Upper lobe of left lung (tissue), 4 donors: ENCODE results near the gene PDXDC1.
"Not testable (repeated sequence)": the region's sequence is repeated elsewhere in the genome, so short reads cannot be mapped to it uniquely, and the experiment has no call there.

Experiments
- EP300 ChIP-seq, 4 donors: sonication (generic); formaldehyde crosslinking; IDR thresholded peaks; one replicate each; pipeline ENCODE4 v1.5.1; 2017; ENCODE audit warnings: antibody characterized with exemption in 4 of 4, control low read depth in 2 of 4
- POLR2A ChIP-seq, 4 donors: fragments of 450-650 bp; IDR thresholded peaks; one replicate each; pipeline ENCODE4 v1.5.1; 2016 to 2017; ENCODE audit warnings: antibody characterized with exemption in 4 of 4, mild to moderate bottlenecking in 2 of 4
- POLR2AphosphoS5 ChIP-seq, 2 donors: sonication (generic); formaldehyde crosslinking; IDR thresholded peaks; one replicate each; pipeline ENCODE4 v1.5.1; 2017; ENCODE audit warnings: antibody characterized with exemption in 2 of 2
- TF ChIP-seq, protein P1 (sequence below), 6 experiments: fragments of 450-650 bp in 4 of 6; fragments of 200-600 bp in 2 of 6; sonication (generic) in 2 of 6; IDR thresholded peaks; one replicate each; pipeline ENCODE4 v1.5.1; 2016 to 2019; ENCODE audit warnings: antibody characterized with exemption in 6 of 6

DNA sequence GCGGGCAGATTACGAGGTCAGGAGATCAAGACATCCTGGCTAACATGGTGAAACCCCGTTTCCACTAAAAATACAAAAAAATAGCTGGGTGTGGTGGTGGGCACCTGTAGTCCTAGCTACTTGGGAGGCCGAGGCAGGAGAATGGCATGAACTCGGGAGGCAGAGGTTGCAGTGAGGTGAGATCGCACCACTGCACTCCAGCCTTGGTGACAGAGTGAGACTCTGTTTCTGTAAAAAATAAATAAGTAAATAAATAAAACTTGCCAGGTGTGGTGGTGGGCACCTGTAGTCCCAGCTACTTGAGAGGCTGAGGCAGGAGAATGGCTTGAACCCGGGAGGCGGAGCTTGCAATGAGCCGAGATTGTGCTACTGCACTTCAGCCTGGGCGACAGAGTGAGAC is 38.1 kb downstream of the PDXDC1 start:
- TF ChIP-seq, protein P1, sequence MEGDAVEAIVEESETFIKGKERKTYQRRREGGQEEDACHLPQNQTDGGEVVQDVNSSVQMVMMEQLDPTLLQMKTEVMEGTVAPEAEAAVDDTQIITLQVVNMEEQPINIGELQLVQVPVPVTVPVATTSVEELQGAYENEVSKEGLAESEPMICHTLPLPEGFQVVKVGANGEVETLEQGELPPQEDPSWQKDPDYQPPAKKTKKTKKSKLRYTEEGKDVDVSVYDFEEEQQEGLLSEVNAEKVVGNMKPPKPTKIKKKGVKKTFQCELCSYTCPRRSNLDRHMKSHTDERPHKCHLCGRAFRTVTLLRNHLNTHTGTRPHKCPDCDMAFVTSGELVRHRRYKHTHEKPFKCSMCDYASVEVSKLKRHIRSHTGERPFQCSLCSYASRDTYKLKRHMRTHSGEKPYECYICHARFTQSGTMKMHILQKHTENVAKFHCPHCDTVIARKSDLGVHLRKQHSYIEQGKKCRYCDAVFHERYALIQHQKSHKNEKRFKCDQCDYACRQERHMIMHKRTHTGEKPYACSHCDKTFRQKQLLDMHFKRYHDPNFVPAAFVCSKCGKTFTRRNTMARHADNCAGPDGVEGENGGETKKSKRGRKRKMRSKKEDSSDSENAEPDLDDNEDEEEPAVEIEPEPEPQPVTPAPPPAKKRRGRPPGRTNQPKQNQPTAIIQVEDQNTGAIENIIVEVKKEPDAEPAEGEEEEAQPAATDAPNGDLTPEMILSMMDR (IDR thresholded peaks at IDR 0.05): not testable (repeated sequence)
- not testable (repeated sequence) for TF ChIP-seq POLR2AphosphoS5, EP300, POLR2A (IDR thresholded peaks at IDR 0.05)
